Peyer's patch (tissue), 4 donors: ENCODE measurements around the gene CCDC39. TPM values are rescaled to one million over a fixed set of nuclear protein-coding genes. Genes with fewer than 3 reads are reported as not detected.

Experiments used
- DNase-seq, 3 donors: peaks; one replicate each; pipeline ENCODE4 v3.0.0-alpha.2; 2017 to 2019
- H3K27ac ChIP-seq, 4 donors: fragments of 200-600 bp; sonication (generic); one replicate each; pipeline ENCODE4 v1.5.1; 2016 to 2019
- H3K27me3 ChIP-seq, 2 donors: fragments of 200-600 bp; sonication (generic); one replicate each; pipeline ENCODE4 v1.5.1; 2019
- H3K36me3 ChIP-seq, 3 donors: fragments of 200-600 bp; sonication (generic); one replicate each; pipeline ENCODE4 v1.5.1; 2016 to 2019
- H3K4me1 ChIP-seq, 4 donors: fragments of 200-600 bp; sonication (generic); one replicate each; pipeline ENCODE4 v1.5.1; 2016 to 2019
- H3K4me3 ChIP-seq, 4 donors: fragments of 200-600 bp; sonication (generic); 1 replicate in 3 of 4; 2 replicates in 1 of 4; pipeline ENCODE4 v1.5.1; 2016 to 2019; ENCODE audit warnings: mild to moderate bottlenecking in 1 of 4
- H3K9me3 ChIP-seq, 4 donors: fragments of 200-600 bp; sonication (generic); one replicate each; pipeline ENCODE4 v1.5.1; 2016 to 2019; ENCODE audit warnings: mild to moderate bottlenecking in 1 of 4
- CTCF ChIP-seq, 6 experiments: fragments of 450-650 bp in 4 of 6; fragments of 200-600 bp in 2 of 6; sonication (generic) in 1 of 6; IDR thresholded peaks; one replicate each; pipeline ENCODE4 v1.5.1; 2017 to 2019; ENCODE audit warnings: antibody characterized with exemption in 6 of 6, mild to moderate bottlenecking in 3 of 6, moderate library complexity in 1 of 6
- POLR2A ChIP-seq, 2 donors: fragments of 450-650 bp; IDR thresholded peaks; one replicate each; pipeline ENCODE4 v1.5.1; 2017; ENCODE audit warnings: antibody characterized with exemption in 2 of 2, mild to moderate bottlenecking in 2 of 2, moderate library complexity in 2 of 2
- total RNA-seq, 4 donors: library from RNA; depleted of rRNA; stranded (reverse); fragments of >200 nt; gene quantifications; one replicate each; pipeline ENCODE4 v1.1.0, GENCODE V29; 2016

Gene CCDC39
- total RNA-seq, 4 donors from 2014 or later, result not detected

- H3K27me3 ChIP-seq, result no peaks in the 10 kb centered on the region
- no peak overlapping the region for H3K27ac ChIP-seq
- TF ChIP-seq POLR2A (IDR thresholded peaks at IDR 0.05) (no peak), CTCF (IDR thresholded peaks at IDR 0.05) (no peak)
- no peak overlapping the region for H3K4me3 ChIP-seq
- no peak for DNase-seq
- no peaks in the 10 kb centered on the region for H3K36me3 ChIP-seq
- H3K9me3 ChIP-seq, result no peaks in the 10 kb centered on the region
- H3K4me1 ChIP-seq, result no peaks in the 10 kb centered on the region
Measured at GRCh38 chr3:180700941-180701340, 21.7 kb upstream of the CCDC39 start.

GRCh38 chr3:180698760-180699270 lies 19.5 kb upstream of the CCDC39 start:
- H3K4me3 ChIP-seq, result no peak overlapping the region
- no peaks in the 10 kb centered on the region for H3K9me3 ChIP-seq
- H3K27me3 ChIP-seq, result no peaks in the 10 kb centered on the region
- no peaks in the 10 kb centered on the region for H3K36me3 ChIP-seq
- H3K4me1 ChIP-seq, result no peaks in the 10 kb centered on the region
- DNase-seq, result no peak
- H3K27ac ChIP-seq, result no peak overlapping the region
- no peak for TF ChIP-seq CTCF (IDR thresholded peaks at IDR 0.05)
- TF ChIP-seq POLR2A (IDR thresholded peaks at IDR 0.05), result no peak

GRCh38 chr3:180694321-180694720 lies 15.0 kb upstream of the CCDC39 start:
- Histone ChIP-seq H3K27ac (no peak overlapping the region), H3K9me3 (no peaks in the 10 kb centered on the region), H3K27me3 (no peaks in the 10 kb centered on the region), H3K4me1 (no peaks in the 10 kb centered on the region), H3K36me3 (no peaks in the 10 kb centered on the region), H3K4me3 (no peak overlapping the region)
- no peak for DNase-seq
- TF ChIP-seq CTCF (IDR thresholded peaks at IDR 0.05) (no peak), POLR2A (IDR thresholded peaks at IDR 0.05) (no peak)

GRCh38 chr3:180693656-180694055 lies 14.4 kb upstream of the CCDC39 start:
- TF ChIP-seq POLR2A (IDR thresholded peaks at IDR 0.05) (no peak), CTCF (IDR thresholded peaks at IDR 0.05) (no peak)
- no peak overlapping the region for H3K4me3 ChIP-seq
- no peaks in the 10 kb centered on the region for H3K36me3 ChIP-seq
- DNase-seq, result no peak
- no peaks in the 10 kb centered on the region for H3K27me3 ChIP-seq
- no peaks in the 10 kb centered on the region for H3K4me1 ChIP-seq
- no peak overlapping the region for H3K27ac ChIP-seq
- H3K9me3 ChIP-seq, result no peaks in the 10 kb centered on the region

GRCh38 chr3:180690061-180690460 lies 10.8 kb upstream of the CCDC39 start:
- Histone ChIP-seq H3K27me3 (no peaks in the 10 kb centered on the region), H3K4me1 (no peaks in the 10 kb centered on the region), H3K4me3 (no peak overlapping the region), H3K27ac (no peak overlapping the region), H3K36me3 (no peaks in the 10 kb centered on the region), H3K9me3 (no peaks in the 10 kb centered on the region)
- TF ChIP-seq POLR2A (IDR thresholded peaks at IDR 0.05) (no peak), CTCF (IDR thresholded peaks at IDR 0.05) (no peak)
- DNase-seq, result no peak

- H3K4me3 ChIP-seq, result no peak overlapping the region
- no peak for DNase-seq
Measured at GRCh38 chr3:180684807-180685206, 5.5 kb upstream of the CCDC39 start.

More at GRCh38 chr3:180684807-180685206, 5.5 kb upstream of the CCDC39 start:
- Histone ChIP-seq H3K4me1 (peaks cover 0 to 6% (median 1%) of the 10 kb centered on the region in 4 donors), H3K36me3 (no peaks in the 10 kb centered on the region), H3K27me3 (no peaks in the 10 kb centered on the region), H3K27ac (no peak overlapping the region), H3K9me3 (no peaks in the 10 kb centered on the region)
- TF ChIP-seq CTCF (IDR thresholded peaks at IDR 0.05) (no peak), POLR2A (IDR thresholded peaks at IDR 0.05) (no peak)
